CD4-positive, alpha-beta T cell (primary cell): ENCODE measurements around the gene C5orf46. TPM values are rescaled to one million over a fixed set of nuclear protein-coding genes. Genes with fewer than 3 reads are reported as not detected.

Experiments used
- ATAC-seq: fragments of 200-7000 bp; cut with Tn5 transposase; one replicate; pipeline ENCODE4 v1.10.0; 2022; ENCODE audit warnings: mild to moderate bottlenecking; ENCODE audit not compliant: poor library complexity
- CTCF ChIA-PET: fragments of 350-600 bp; sonication (Branson Sonifier 250); formaldehyde crosslinking; loops from one replicate; lab custom pipeline; 2021; ENCODE audit warnings: antibody characterized with exemption, inconsistent platforms; lab: Charles Lee
- POLR2A ChIA-PET: fragments of 350-600 bp; sonication (Branson Sonifier 250); formaldehyde crosslinking; loops from one replicate; lab custom pipeline; 2021; ENCODE audit warnings: antibody characterized with exemption, inconsistent platforms; lab: Charles Lee
- DNase-seq, 14 experiments: peaks; one replicate each; pipeline ENCODE4 v3.0.0-alpha.2; 2013 to 2020; ENCODE audit warnings: mixed read lengths in 2 of 14
- H3K27ac ChIP-seq, 2 donors: one replicate each; pipeline versions ENCODE4 v1.5.1 to v1.7.0; 2013; ENCODE audit warnings: low read length in 2 of 2, low read depth in 1 of 2, mild to moderate bottlenecking in 1 of 2
- H3K27me3 ChIP-seq, 2 experiments: 1 replicate in 1 of 2; 2 replicates in 1 of 2; pipeline versions ENCODE4 v1.6.1 to v1.7.0; 2013; ENCODE audit warnings: low read length in 2 of 2, control low read depth in 1 of 2, mild to moderate bottlenecking in 1 of 2, moderate library complexity in 1 of 2; ENCODE audit not compliant: insufficient read depth in 2 of 2, control insufficient read depth in 1 of 2
- H3K36me3 ChIP-seq: one replicate; pipeline ENCODE4 v1.6.1; 2013; ENCODE audit warnings: low read length, control low read depth; ENCODE audit not compliant: insufficient read depth
- H3K4me1 ChIP-seq: one replicate; pipeline ENCODE4 v1.6.1; 2013; ENCODE audit warnings: low read length, control low read depth; ENCODE audit not compliant: insufficient read depth
- H3K4me3 ChIP-seq: one replicate; pipeline ENCODE4 v1.5.1; 2013; ENCODE audit warnings: mild to moderate bottlenecking, low read length, moderate library complexity
- H3K9me3 ChIP-seq, 2 experiments: 1 replicate in 1 of 2; 2 replicates in 1 of 2; pipeline versions ENCODE4 v1.6.1 to v1.7.0; 2013; ENCODE audit warnings: low read length in 2 of 2, mild to moderate bottlenecking in 2 of 2, control low read depth in 1 of 2, moderate library complexity in 1 of 2; ENCODE audit not compliant: control insufficient read depth in 1 of 2, insufficient read depth in 1 of 2
- H3K27ac Mint-ChIP-seq: one replicate; pipeline ENCODE4 v1.8.0; 2020; ENCODE audit warnings: mixed read lengths
- H3K27me3 Mint-ChIP-seq: one replicate; pipeline ENCODE4 v1.8.0; 2021; ENCODE audit warnings: mixed read lengths
- H3K36me3 Mint-ChIP-seq: one replicate; pipeline ENCODE4 v1.8.0; 2021; ENCODE audit warnings: low read depth, mixed read lengths
- H3K4me1 Mint-ChIP-seq: one replicate; pipeline ENCODE4 v1.8.0; 2021; ENCODE audit warnings: low read depth, mixed read lengths
- H3K4me3 Mint-ChIP-seq: one replicate; pipeline ENCODE4 v1.8.0; 2020; ENCODE audit warnings: mild to moderate bottlenecking, mixed read lengths
- H3K9me3 Mint-ChIP-seq: one replicate; pipeline ENCODE4 v1.8.0; 2020; ENCODE audit warnings: mixed read lengths
- intact Hi-C, 2 experiments: fragments of 100-400 bp; cut with DNase I in 1 of 2; cut with micrococcal nuclease in 1 of 2; formaldehyde crosslinking; loops; one replicate each; pipeline versions ENCODE4 v1.15.1 to v1.9.0; 2023 to 2025; cut with DNase I, micrococcal nuclease
- total RNA-seq, 174 experiments: library from RNA in 2 of 174; stranded (reverse) in 2 of 174; gene quantifications; one replicate each; pipeline ENCODE4 v1.2.3 and lab custom pipeline; 2021 to 2026
- TF ChIP-seq, protein P1 (sequence below): fragments of 200-600 bp; IDR thresholded peaks from one replicate; pipeline ENCODE4 v1.8.0; 2022; ENCODE audit warnings: antibody characterized with exemption, mild to moderate bottlenecking

The C5orf46 gene
- total RNA-seq, 2 experiments from 2014 or later: not detected

DNA sequence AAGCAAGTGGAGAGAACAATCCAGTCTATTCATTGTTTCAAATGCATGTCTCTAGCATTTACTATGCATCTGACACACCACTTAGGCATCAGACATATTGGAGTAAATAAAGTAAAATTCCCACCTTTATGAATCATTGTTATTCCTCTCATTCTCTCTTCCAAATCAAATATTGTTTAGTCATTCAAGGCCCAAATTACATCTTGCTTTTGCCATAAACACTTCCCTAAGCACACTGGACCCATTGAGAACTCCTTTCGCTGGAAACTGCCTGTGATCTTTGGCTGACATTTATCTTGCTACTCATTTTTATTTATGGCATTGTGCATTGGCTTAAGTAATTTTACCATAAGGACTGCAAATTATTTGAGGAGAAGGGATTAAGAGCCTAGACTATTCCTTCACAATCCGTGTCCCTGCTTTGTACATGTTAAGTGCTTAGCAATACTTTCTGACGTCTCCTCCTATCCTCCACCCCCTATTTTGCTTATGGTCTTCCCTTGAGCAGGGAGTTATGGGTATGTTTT, 7.4 kb downstream of the C5orf46 start:
- no peak overlapping the region for H3K27ac Mint-ChIP-seq
- TF ChIP-seq, protein P1, sequence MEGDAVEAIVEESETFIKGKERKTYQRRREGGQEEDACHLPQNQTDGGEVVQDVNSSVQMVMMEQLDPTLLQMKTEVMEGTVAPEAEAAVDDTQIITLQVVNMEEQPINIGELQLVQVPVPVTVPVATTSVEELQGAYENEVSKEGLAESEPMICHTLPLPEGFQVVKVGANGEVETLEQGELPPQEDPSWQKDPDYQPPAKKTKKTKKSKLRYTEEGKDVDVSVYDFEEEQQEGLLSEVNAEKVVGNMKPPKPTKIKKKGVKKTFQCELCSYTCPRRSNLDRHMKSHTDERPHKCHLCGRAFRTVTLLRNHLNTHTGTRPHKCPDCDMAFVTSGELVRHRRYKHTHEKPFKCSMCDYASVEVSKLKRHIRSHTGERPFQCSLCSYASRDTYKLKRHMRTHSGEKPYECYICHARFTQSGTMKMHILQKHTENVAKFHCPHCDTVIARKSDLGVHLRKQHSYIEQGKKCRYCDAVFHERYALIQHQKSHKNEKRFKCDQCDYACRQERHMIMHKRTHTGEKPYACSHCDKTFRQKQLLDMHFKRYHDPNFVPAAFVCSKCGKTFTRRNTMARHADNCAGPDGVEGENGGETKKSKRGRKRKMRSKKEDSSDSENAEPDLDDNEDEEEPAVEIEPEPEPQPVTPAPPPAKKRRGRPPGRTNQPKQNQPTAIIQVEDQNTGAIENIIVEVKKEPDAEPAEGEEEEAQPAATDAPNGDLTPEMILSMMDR: no peak
- DNase-seq: no peak
- no peaks in the 10 kb centered on the region for H3K27me3 ChIP-seq
- no peak for ATAC-seq
- H3K4me3 Mint-ChIP-seq: no peak overlapping the region
- no peak overlapping the region for H3K27ac ChIP-seq
- intact Hi-C loops: no loop called here
- H3K4me1 Mint-ChIP-seq: no peaks in the 10 kb centered on the region
- no peaks in the 10 kb centered on the region for H3K36me3 Mint-ChIP-seq
- H3K9me3 Mint-ChIP-seq: no peaks in the 10 kb centered on the region
- peaks cover 14% of the 10 kb centered on the region for H3K27me3 Mint-ChIP-seq
- H3K4me3 ChIP-seq: no peak overlapping the region
- H3K36me3 ChIP-seq: no peaks in the 10 kb centered on the region
- no peaks in the 10 kb centered on the region for H3K4me1 ChIP-seq
- H3K9me3 ChIP-seq: no peaks in the 10 kb centered on the region
- ChIA-PET POLR2A (no interaction called here), CTCF (no interaction called here)

- no peak overlapping the region for H3K27ac Mint-ChIP-seq
Observed at GRCh38 chr5:147895864-147896263, 10.5 kb downstream of the C5orf46 start.

DNA sequence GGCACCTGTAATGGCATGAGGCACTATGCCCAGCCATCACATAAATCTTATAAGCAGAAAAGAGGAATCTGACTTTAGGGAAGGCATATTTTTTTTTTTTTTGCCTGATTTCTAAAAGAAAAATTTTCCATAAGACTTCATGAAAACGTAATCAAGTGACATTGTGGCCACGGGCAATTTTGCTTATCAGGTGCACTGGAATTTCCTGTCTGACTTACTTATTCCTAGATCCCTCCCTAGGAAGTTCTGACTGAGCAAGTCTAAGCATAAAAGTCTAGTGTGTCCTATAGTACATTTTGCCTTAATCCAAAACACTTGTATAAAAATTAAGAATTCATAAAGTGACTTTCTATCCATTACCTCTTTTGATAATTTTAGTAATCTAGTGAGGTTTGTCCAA, 12.5 kb downstream of the C5orf46 start:
- ChIA-PET CTCF (no interaction called here), POLR2A (no interaction called here)
- no peak for ATAC-seq
- Mint-ChIP-seq H3K4me3 (no peak overlapping the region), H3K9me3 (no peaks in the 10 kb centered on the region), H3K27me3 (peaks cover 20% of the 10 kb centered on the region), H3K36me3 (no peaks in the 10 kb centered on the region), H3K4me1 (no peaks in the 10 kb centered on the region), H3K27ac (no peak overlapping the region)
- H3K9me3 ChIP-seq: no peaks in the 10 kb centered on the region
- H3K27me3 ChIP-seq: no peaks in the 10 kb centered on the region
- no peak for DNase-seq
- intact Hi-C loops: no loop called here
- H3K4me1 ChIP-seq: no peaks in the 10 kb centered on the region
- TF ChIP-seq, protein P1: no peak
- no peak overlapping the region for H3K4me3 ChIP-seq
- H3K27ac ChIP-seq: no peak overlapping the region
- no peaks in the 10 kb centered on the region for H3K36me3 ChIP-seq

More at GRCh38 chr5:147895864-147896263, 10.5 kb downstream of the C5orf46 start:
- Mint-ChIP-seq H3K4me3 (no peak overlapping the region), H3K27me3 (peaks cover 20% of the 10 kb centered on the region), H3K4me1 (no peaks in the 10 kb centered on the region), H3K9me3 (no peaks in the 10 kb centered on the region), H3K36me3 (no peaks in the 10 kb centered on the region)
- H3K36me3 ChIP-seq: no peaks in the 10 kb centered on the region
- TF ChIP-seq, protein P1: no peak
- intact Hi-C loops: no loop called here
- DNase-seq: no peak
- H3K9me3 ChIP-seq: no peaks in the 10 kb centered on the region
- ChIA-PET CTCF (no interaction called here), POLR2A (no interaction called here)
- H3K27ac ChIP-seq: no peak overlapping the region
- no peaks in the 10 kb centered on the region for H3K4me1 ChIP-seq
- H3K4me3 ChIP-seq: no peak overlapping the region
- ATAC-seq: no peak
- no peaks in the 10 kb centered on the region for H3K27me3 ChIP-seq
